Measurements from ENCODE around the gene AIM2.
"Not testable (repeated sequence)": the region's sequence is repeated elsewhere in the genome, so short reads cannot be mapped to it uniquely, and the experiment has no call there.

AIM2 gene

DNA sequence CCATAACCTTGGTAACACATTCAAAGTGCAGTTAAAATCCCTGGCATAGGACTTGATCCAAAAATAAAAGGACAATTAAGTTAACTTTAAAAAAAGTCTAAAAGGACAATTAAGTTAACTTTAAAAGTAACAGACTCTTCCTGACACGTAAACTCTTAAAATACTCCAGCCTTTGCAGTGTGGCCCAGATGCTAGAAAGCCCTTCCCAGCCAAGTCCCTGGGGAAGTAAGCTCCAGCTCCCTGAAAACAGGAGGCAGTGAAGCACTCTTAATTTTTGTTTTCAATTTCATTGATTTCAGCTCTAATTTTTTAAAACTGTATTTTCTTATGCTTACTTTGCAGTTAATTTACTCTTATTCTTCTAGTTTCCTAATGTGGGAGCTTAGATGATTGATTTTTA lies 5.1 kb upstream of the AIM2 start:
- no peak for DNase-seq (ENCODE audit: low read depth in 2 of 3, low spot score in 2 of 3)

DNA sequence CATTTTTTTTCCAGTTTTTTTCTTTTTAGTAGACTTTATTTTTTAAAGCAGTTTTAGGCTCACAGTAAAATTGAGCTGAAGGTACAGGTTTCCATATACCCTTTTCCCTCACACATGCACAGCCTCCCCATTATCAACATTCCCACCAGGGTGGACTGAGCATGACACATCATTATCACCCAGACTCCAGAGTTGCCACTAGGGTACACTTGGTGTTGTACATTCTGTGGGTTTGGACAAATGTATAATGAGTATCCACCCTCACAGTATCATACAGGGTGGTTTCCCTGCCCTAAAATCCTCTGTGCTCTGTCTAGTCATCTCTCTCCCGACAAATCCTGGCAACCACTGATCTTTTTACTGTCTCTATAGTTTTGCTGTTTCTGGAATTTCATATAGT lies 3.0 kb upstream of the AIM2 start:
- DNase-seq (ENCODE audit: low read depth in 2 of 3, low spot score in 2 of 3): no peak

DNA sequence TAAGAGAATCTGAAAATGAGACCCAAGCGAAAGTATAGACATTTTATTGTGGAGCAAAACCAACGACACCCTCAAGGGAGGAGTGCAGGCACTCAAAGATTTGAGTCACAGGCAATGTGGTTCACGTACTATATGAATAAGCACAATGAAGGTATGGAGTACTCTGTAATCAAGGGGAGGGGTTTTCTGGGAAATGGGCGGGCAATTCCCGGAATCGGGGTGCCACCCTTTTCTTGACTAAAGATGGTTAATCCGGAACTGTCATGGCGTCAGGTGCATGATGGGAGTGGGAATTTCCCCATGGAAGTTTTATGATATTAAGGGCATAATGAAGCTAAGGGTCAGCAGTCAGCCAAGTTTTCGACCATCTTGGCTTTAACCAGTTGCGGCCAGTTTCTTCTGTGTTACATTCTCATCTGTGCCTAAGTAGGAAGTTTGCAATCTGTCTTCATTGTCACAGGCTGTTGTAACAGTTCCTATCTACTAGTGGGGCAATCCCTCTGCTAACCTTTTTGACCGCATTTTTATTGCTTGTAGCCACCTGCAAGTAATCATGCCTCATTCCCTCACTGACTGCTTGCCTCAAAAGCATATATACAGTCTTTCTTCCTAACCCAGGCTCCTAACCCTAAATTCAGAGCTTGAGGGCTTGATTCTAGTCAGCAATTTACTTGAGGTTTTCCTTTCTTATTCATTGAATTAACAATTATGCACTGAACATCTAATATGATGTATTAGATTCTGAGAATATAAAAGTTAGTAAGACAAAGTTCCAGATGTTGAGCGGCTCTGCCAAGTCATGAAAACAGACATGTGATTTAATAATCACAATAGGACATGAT lies 775 bp upstream of the AIM2 start:
- DNase-seq (ENCODE audit: low read depth in 2 of 3, low spot score in 2 of 3): peak; percentile 75 to 99 (median 92)

DNA sequence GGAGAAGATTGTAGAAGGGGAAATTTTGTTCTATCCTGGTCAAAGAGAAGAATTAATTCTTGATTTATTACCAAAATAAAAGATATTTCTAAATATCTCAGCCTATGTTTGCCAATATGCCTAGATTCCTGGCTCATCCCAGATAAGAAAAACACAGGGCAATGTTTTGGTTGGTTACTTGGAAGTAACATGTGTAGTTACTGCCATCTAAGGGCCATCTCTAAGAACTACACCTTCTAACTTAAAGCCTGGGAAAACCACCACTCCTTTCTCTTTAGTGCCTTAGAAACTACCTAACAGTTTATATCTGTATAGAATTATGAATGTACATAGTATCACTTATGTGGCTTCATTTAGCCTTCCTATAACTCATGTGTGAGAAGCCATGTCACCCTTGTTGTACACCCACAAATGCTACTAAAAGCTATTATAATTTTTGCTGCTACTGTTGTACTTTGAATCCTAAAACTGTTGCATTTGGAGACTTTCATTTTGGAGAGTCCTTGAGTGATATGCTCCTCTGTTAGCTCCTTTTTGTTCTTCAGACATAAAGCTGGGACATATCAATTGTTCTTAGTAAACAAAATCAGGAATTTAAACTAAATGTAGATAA lies 4.5 kb downstream of the AIM2 start:
- DNase-seq (ENCODE audit: low read depth in 2 of 3, low spot score in 2 of 3): no peak

DNA sequence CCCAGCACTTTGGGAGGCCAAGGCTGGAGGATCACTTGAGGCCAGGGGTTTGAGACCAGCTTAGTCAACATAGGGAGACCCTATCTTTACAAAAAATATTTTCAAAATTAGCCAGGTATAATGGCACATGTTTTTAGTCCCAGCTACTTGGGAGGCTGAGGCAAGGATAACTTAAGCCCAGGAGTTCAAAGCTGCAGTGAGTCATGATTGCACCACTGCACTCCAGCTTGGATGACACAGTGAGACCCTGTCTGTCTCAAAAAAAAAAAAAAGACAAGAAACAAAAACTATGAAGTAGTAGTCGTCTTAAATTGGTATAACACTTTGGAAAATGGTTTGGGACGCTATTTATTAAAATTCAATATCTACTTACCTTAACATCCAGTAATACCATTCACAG lies 7.7 kb downstream of the AIM2 start:
- no peak for DNase-seq (ENCODE audit: low read depth in 2 of 3, low spot score in 2 of 3)

DNA sequence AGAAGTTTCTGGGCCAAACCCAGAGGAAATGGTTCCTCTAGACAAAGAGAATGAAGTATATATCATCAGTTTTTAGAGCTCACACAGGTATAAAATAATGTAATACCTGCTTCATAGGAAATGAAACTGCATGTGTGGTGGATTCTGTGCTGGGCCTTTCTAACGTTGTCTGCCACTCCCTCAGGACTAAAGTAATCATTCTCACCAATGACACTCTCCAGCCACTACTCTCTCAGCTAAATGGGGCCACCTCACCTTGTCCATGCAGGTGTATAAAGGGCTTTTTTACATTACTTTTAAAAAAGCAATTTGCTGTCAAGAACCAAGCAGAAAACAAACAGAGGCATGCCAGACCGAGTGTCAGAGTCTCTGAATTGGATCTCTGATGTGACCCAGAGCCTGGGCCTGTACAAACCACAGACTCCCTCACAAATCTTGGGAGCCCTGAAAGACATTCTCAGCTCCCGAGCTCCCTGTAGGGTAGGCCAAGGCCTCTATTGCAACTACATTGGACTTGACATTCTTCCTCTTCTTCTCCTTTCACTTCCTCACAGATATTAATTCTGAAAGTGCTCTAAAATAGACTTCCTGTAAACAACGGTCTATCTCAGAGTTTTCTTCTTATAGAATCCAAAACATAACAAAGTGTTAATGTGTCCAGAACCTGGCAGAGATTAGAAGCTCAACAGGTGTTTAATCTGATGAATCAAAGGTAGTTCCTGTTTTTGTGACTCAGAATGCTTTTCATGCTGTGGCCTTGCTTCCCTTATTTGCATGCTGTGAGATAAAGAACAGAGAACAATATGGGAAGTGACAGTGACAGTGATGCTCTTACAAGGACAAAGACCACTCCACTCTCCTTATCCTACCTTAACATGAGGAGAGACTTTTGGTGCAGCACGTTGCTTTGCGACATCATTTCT lies 8.6 kb downstream of the AIM2 start:
- DNase-seq (ENCODE audit: low read depth in 2 of 3, low spot score in 2 of 3): no peak

DNA sequence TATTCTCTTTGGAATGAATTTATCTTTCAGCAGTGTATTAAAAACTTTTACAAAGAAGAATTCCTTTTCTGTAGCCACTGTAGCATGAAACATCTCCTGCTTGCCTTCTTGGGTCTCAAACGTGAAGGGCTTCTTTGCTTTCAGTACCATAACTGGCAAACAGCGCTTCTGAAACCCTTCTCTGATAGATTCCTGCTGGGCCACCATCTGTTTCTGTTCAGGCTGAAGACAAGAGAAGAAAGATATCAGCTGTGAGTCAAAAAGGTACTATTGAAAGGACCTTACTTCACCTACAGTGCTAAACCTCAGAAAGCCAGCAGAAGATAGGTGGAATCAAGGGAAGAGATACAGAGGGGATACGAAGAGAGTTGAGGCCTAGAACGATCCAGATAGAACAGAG lies 10.5 kb downstream of the AIM2 start:
- no peak for DNase-seq (ENCODE audit: low read depth in 2 of 3, low spot score in 2 of 3)

DNA sequence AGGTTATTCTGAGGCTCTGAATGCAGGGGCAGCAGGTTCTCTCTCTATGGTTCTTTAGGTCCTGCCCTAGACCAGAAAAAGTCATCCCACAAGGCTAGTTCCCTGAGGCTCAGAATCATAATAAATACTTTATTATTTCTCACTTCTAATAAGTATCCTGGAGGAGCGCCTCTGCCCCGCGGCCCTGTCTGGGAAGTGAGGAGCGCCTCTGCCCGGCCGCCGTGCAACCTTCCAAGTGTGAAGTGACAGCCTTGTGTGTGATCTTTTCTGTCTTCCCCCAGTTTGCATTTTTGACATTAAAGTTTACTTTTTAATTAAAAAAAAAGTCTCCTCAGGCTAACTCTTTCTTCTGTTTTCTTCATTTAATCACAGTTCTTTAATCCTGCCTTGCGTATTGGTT lies 11.5 kb downstream of the AIM2 start:
- DNase-seq (ENCODE audit: low read depth in 2 of 3, low spot score in 2 of 3): no peak

DNA sequence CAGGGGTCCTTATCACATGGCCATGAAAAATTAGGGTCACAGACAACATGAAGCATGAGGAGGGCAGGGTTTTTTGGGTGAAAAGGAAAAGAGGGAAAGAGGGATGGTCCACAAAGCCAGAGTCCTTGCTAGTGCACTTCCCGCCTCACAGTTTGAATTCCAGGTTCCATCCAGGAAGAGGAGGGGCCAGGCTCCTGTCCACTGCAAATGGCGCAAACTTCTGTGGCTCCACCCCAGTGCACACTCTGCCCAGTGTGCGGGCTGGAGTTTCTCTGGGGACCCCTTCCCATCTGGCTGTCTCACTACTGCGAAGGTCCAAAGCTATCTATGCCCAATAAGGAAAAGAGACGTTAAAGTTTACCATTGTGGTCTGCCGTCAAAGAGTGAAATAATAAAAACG lies 17.8 kb downstream of the AIM2 start:
- DNase-seq (ENCODE audit: low read depth in 2 of 3, low spot score in 2 of 3): no peak

DNA sequence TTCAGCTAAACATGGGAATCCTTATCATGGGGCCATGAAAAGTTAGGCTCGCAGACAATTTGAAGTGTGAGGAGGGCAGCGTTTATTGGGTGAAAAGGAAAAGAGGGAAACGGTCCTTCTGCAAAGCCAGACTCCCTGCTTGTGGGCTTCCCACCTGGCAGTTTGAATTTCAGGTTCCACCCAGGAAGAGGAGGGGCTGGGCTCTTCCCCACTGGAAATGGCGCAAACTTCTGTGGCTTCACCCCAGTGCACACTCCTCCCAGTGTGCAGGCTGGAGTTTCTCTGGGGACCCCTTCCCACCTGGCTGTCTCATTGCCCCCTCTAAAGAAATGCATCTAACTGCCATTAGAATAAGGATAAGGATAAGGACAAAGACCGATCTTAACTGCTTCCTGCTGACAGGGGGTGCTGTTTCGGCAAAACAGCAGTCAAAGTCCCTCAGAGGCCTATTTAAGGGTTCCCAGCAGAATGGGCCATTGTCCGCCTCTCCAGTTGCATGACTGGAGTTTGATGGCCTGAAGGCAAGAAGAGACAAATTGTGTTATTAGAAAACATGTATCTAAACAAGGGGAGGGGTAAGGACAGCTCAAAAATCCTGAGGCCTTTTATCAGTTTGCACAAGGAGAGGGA lies 20.4 kb downstream of the AIM2 start:
- no peak for DNase-seq (ENCODE audit: low read depth in 2 of 3, low spot score in 2 of 3)

DNA sequence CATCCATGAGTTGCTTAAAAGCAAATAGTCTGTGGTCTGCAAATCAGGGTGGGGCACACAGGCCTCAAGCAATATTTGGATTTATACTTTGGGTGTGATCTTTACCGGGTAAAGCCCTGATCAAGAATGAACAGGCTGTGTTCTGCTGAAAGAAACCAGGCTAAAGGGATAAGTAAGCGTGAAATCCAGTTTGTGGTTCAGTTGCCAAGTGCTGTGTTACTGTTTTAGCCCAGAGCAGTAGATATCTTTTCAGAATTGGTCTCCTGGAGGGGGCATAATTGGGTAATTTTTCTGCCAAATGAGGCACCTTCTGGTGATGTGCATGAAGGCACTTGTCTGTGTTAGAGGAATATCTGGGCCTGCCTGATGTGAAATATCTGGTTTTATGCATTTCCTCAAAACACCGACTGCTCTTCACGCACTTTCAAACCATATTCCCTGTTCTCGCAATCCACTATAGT lies 21.4 kb downstream of the AIM2 start:
- DNase-seq (ENCODE audit: low read depth in 2 of 3, low spot score in 2 of 3): no peak

DNA sequence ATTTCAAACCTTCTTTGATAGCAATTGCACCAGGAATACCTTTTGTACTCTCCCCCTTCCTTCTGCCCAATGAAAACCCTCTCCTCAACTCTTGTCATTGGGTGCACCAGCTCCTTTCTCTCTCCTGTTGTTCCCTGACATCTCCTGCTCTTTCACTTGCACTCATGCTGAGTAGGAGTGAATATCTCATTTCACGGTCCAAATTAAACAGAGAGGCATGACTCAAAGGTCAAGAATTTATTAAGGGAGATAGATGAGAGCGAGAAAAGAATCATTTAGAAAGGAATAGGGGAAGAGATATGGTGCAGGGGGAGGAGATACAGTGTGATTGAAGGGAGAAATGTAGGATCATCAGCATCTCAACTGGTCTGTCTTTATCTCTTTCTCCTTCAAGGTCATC lies 22.1 kb downstream of the AIM2 start:
- DNase-seq (ENCODE audit: low read depth in 2 of 3, low spot score in 2 of 3): no peak

DNA sequence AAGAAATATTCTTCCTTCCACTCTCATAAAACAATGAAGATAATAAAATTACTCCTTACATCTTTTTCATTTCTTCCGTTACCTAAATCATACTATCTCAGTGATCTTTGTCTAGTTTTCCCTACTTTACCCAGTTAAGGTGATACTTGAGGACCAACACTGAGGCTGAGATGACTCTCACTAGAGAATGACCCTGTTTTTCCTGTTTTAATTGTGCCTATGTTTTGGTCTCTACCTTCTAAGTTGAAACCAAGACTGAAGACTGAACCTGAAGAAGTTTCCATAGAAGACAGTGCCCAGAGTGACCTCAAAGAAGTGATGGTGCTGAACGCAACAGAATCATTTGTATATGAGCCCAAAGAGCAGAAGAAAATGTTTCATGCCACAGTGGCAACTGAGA lies 25.1 kb downstream of the AIM2 start:
- no peak for DNase-seq (ENCODE audit: low read depth in 2 of 3, low spot score in 2 of 3)

DNA sequence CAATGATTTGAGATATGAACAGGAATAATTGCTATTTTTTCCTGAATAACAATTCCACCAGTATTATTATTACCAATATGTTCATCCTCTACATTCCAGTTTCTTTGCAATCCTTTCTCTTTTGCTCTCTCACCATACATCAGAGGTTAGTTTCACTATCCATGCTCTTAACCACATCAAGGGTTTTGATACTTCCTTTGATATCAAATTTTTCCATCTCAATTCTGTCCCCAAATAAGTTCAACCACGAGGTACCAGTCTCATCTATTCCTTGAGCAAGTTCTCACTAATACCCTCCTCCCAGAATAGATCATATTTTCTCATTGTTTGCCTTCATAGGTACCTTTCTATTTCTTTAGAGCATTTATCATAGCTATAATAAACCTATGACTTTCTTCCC lies 30.1 kb downstream of the AIM2 start:
- DNase-seq (ENCODE audit: low read depth in 2 of 3, low spot score in 2 of 3): not testable (repeated sequence)

DNA sequence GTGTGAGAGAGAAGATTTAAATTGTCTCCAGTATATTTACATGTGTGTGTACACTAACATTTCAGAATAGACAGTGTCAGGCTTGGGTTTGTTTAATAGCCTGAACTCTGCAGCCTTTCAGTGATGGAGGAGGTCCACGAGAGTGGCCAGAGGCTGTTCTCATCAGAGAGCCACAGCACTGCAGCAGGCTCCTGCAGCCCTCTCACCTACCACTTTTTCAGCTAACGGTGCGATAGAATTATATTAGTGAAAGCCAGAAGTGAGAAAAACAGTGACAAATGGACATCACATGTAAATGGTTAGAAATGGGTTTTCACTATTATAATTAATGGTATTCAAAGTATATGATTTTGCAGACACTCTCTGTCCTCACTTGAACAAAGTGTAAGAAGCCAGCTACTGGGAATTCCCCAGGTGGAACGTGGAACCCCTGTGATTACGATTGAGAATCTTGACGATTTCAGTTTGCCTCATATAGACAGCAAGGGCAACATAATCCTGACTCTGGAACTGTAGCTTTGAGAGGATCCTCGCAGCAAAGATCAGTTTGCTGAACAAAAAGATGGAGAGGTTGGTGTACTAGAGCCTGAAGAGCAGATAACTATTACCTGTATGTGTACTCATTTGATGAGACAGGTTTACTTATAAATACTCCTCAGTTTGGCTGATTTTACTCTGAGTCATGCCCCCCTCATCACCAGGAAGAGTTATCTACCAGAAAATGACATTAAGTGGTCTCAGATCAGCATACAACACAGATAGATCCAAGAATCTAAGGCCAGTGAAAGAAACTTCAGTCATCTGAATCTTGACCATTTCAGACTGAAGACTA lies 35.5 kb downstream of the AIM2 start:
- no peak for DNase-seq (ENCODE audit: low read depth in 2 of 3, low spot score in 2 of 3)

DNA sequence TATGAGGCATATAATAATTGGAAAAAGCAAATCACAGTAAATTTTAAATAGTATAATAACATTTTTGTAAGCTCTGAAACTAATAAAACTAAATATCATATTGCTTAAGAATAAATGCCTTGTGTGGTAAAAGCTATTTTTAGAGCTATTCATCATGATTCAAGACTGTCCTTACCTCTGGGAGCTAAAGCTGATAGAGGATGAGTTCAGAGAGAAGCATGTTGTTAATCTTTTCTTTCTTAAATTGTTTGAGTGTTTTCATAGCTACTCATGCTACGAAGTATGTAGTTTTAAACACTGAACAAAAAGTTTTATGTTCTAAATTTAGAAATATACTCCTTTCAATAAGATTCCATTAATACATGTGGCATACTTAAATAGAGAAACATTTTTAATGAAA lies 36.4 kb downstream of the AIM2 start:
- no peak for DNase-seq (ENCODE audit: low read depth in 2 of 3, low spot score in 2 of 3)

DNA sequence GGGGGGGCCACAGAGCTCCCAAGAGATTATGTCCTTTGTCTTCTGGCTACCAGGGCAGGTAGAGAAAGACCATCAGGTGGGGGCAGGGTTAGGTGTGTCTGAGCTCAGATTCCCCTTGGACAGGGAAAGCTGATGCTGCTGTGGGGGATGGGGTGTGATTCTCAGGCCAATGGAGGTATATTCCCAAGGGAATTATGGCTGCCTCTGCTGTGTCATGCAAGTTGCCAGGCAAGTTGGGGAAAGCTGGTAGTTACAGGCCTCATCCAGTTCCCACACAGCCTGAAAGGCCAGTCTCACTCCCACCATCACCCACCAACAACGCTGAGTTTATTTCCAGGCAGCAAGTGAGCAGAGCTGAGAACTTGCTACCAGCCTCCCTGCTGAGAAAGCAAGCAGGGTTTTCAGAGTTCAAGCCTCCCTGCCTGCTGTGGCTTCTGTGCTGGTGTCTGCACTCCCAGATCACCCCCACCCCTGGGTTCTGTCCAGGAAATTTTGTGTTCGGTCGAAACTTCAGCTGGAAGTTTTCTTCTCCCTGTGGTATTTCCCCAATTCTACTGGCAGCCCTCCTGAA lies 45.6 kb downstream of the AIM2 start:
- DNase-seq (ENCODE audit: low read depth in 2 of 3, low spot score in 2 of 3): no peak

DNA sequence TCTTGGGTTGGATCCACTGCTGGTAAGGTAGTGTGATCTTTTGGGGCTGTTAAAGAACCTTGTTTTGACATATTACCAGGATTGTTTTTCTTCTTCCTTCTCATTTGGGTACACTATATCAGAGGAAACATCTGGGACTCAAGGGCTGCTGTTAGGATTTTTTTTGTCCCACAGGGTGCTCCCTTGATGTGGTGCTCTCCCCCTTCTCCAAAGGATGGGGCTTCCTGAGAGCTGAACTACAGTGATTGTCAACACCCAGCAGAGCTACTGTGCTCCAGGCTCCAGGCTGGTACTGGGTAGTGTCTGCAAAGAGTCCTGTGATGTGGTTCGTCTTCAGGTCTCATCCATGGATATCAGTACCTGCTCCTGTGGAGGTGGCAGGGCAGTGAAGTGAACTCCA lies 46.3 kb downstream of the AIM2 start:
- DNase-seq (ENCODE audit: low read depth in 2 of 3, low spot score in 2 of 3): no peak

DNA sequence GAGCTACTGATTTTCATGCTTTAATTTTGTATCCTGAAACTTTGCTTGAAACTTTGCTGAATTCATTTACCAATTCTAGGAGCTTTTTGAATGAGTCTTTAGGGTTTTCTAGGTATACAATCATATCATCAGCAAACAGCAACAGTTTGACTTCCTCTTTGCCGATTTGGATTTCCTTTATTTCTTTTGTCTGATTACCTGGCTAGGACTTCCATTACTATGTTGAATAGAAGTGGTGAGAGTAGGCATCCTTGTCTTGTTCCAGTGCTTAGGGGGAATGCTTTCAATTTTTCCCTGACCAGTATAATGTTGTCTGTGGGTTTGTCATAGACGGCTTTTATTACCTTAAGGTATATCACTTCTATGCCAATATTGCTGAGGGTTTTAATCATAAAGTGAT lies 49.7 kb downstream of the AIM2 start:
- not testable (repeated sequence) for DNase-seq (ENCODE audit: low read depth in 2 of 3, low spot score in 2 of 3)

DNA sequence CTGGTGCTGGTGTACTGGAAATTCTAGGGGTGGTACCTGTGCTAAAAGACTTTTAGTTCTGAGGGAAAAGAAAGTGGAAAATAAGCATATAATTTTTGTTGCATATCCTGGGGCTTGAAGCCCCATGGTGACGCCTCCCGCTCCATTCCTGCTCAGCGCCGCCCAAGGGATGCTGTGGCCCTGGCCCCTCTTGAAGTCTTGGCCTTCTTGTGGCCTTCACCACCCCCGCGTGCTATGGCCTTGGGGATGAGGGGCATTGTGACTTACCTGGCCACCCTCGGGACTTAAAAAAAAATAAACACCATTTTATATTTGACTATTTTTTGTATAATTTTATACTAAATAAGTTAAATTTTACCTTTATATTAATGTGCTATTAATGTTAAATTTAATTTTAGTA lies 51.5 kb downstream of the AIM2 start:
- DNase-seq (ENCODE audit: low read depth in 2 of 3, low spot score in 2 of 3): no peak
